Keratinocyte (primary cell): ENCODE measurements around the gene CNTNAP1. TPM values are rescaled to one million over a fixed set of nuclear protein-coding genes. Genes with fewer than 3 reads are reported as not detected.

Experiments used
- DNase-seq: peaks from one replicate; pipeline ENCODE4 v3.0.0-alpha.2; 2011; ENCODE audit warnings: low read depth, missing footprints, low spot score
- FAIRE-seq: peaks from 2 replicates; lab custom pipeline; 2011; peaks lifted over from hg19 to GRCh38; lab: Jason Lieb, UNC
- H2AFZ ChIP-seq: 2 replicates; pipeline ENCODE4 v1.6.0; 2012; ENCODE audit warnings: low read length, control low read depth, inconsistent platforms; ENCODE audit not compliant: control insufficient read depth
- H3K27ac ChIP-seq: 2 replicates; pipeline ENCODE4 v1.5.1; 2011; ENCODE audit warnings: low read length; ENCODE audit not compliant: control insufficient read depth, insufficient read depth
- H3K27me3 ChIP-seq: 3 replicates; pipeline ENCODE4 v1.6.0; 2011; ENCODE audit warnings: low read length; ENCODE audit not compliant: control insufficient read depth, insufficient read depth; ENCODE audit errors: extremely low read depth
- H3K36me3 ChIP-seq, 2 experiments: 2 replicates in 1 of 2; 3 replicates in 1 of 2; pipeline ENCODE4 v1.5.1; 2011; ENCODE audit warnings: low read length in 2 of 2, mild to moderate bottlenecking in 1 of 2; ENCODE audit not compliant: control insufficient read depth in 2 of 2, insufficient read depth in 2 of 2; ENCODE audit errors: extremely low read depth in 1 of 2
- H3K4me1 ChIP-seq: 3 replicates; pipeline ENCODE4 v1.5.1; 2011; ENCODE audit warnings: low read length; ENCODE audit not compliant: control insufficient read depth, insufficient read depth; ENCODE audit errors: extremely low read depth
- H3K4me2 ChIP-seq: 3 replicates; pipeline ENCODE4 v1.6.0; 2011; ENCODE audit warnings: low read depth, low read length; ENCODE audit not compliant: control insufficient read depth, insufficient read depth; ENCODE audit errors: extremely low read depth
- H3K4me3 ChIP-seq, 3 experiments: fragments of 200-600 bp in 1 of 3; sonication (generic) in 1 of 3; 2 replicates in 2 of 3; 3 replicates in 1 of 3; pipeline ENCODE4 v1.5.1; 2011 to 2016; ENCODE audit warnings: low read length in 3 of 3, mild to moderate bottlenecking in 3 of 3, control low read depth in 2 of 3, inconsistent platforms in 1 of 3, low read depth in 1 of 3, mixed read lengths in 1 of 3, mixed run types in 1 of 3, moderate library complexity in 1 of 3; ENCODE audit not compliant: control insufficient read depth in 2 of 3, insufficient read depth in 2 of 3; ENCODE audit errors: extremely low read depth in 1 of 3
- H3K79me2 ChIP-seq: 2 replicates; pipeline ENCODE4 v1.6.0; 2012; ENCODE audit warnings: low read length; ENCODE audit not compliant: control insufficient read depth, insufficient read depth
- H3K9ac ChIP-seq: 3 replicates; pipeline ENCODE4 v1.6.0; 2011; ENCODE audit warnings: low read length; ENCODE audit not compliant: control insufficient read depth, insufficient read depth; ENCODE audit errors: extremely low read depth
- H3K9me1 ChIP-seq: 3 replicates; pipeline ENCODE4 v1.6.0; 2011; ENCODE audit warnings: low read length; ENCODE audit not compliant: control insufficient read depth, insufficient read depth; ENCODE audit errors: extremely low read depth
- H3K9me3 ChIP-seq: 2 replicates; pipeline ENCODE4 v1.5.1; 2012; ENCODE audit warnings: low read depth, low read length; ENCODE audit not compliant: control insufficient read depth
- H4K20me1 ChIP-seq: 3 replicates; pipeline ENCODE4 v1.6.0; 2011; ENCODE audit warnings: low read length; ENCODE audit not compliant: control insufficient read depth, insufficient read depth; ENCODE audit errors: extremely low read depth
- CTCF ChIP-seq, 3 experiments: IDR thresholded peaks in 1 of 3; conservative IDR thresholded peaks in 1 of 3; optimal IDR thresholded peaks in 1 of 3; 2 replicates in 2 of 3; 3 replicates in 1 of 3; pipeline versions ENCODE3 to v1.5.1; 2011; ENCODE audit warnings: low read length in 3 of 3, mild to moderate bottlenecking in 3 of 3, moderate library complexity in 2 of 3, control low read depth in 1 of 3, inconsistent platforms in 1 of 3; ENCODE audit not compliant: insufficient read depth in 2 of 3; ENCODE audit errors: extremely low read depth in 1 of 3
- EZH2 ChIP-seq: IDR thresholded peaks from one replicate; pipeline ENCODE4 v1.6.1; 2012; ENCODE audit warnings: inconsistent platforms, mild to moderate bottlenecking, low read length, moderate library complexity
- dilution Hi-C: fragments of 300-500 bp; cut with MboI; formaldehyde crosslinking; loops from one replicate; pipeline ENCODE4 v1.7.0; 2020; ENCODE audit warnings: low sequenced_read_pairs; ENCODE audit not compliant: extremely low pct_ligation_motif_present
- polyA plus RNA-seq, 5 experiments: library from polyadenylated mRNA; depleted of rRNA in 3 of 5; stranded (reverse) in 3 of 5; stranded (forward) in 1 of 5; unstranded in 1 of 5; fragments of >200 nt; gene quantifications; 1 replicate in 1 of 5; 2 replicates in 3 of 5; 3 replicates in 1 of 5; pipeline versions ENCODE4 v1.2.1 to v1.2.3, GENCODE V29; 2011 to 2012; ENCODE audit warnings: missing spikeins in 2 of 5, low read depth in 1 of 5, low replicate concordance in 1 of 5

CNTNAP1 gene
- polyA plus RNA-seq, 1 donor (not counting 4 experiments of a cell fraction or from before 2014, with no cell fraction given): 0.71 TPM

DNA sequence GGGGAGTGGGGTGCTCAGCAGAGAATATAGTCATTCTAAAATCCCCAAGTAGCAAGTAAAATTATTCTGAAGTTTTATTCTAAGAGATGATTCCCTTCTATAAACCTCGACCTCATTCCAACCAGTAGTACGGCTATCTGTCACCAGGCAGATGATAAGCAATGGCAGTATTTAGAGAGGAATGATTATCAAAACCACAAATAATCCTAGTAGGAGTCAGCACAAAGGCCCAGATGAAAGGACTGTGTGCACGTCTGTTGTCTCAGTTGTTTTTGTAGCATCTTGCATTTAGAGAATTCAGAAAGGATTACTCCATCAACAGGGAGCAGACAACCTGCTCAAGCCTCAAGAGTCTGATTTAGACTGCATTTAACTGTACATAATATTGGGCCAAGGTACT, 41.3 kb downstream of the CNTNAP1 start:
- no peaks in the 10 kb centered on the region for H3K79me2 ChIP-seq
- no peak overlapping the region for H3K27ac ChIP-seq
- H3K9me3 ChIP-seq: no peaks in the 10 kb centered on the region
- no peak for TF ChIP-seq CTCF (optimal IDR thresholded peaks at IDR 0.05 in 1 of 3, IDR thresholded peaks at IDR 0.05 in 1 of 3, conservative IDR thresholded peaks at IDR 0.05 in 1 of 3; ENCODE audit: extremely low read depth in 1 of 3, insufficient read depth in 2 of 3, low read length in 3 of 3)
- TF ChIP-seq EZH2: no peak
- FAIRE-seq: no peak
- H3K9me1 ChIP-seq: no peaks in the 10 kb centered on the region
- no peaks in the 10 kb centered on the region for H3K27me3 ChIP-seq
- no peak overlapping the region for H3K9ac ChIP-seq
- no peaks in the 10 kb centered on the region for H3K4me1 ChIP-seq
- dilution Hi-C loops: no loop called here
- H3K4me2 ChIP-seq: no peak overlapping the region
- H4K20me1 ChIP-seq: no peaks in the 10 kb centered on the region
- H3K4me3 ChIP-seq: no peak overlapping the region
- no peak for DNase-seq
- no peak overlapping the region for H2AFZ ChIP-seq
- peaks cover 10 to 13% of the 10 kb centered on the region in 2 experiments for H3K36me3 ChIP-seq

- Histone ChIP-seq H3K4me1 (no peaks in the 10 kb centered on the region), H2AFZ (no peak overlapping the region), H3K79me2 (no peaks in the 10 kb centered on the region), H3K4me2 (no peak overlapping the region), H3K36me3 (peaks cover 7 to 8% of the 10 kb centered on the region in 2 experiments), H3K4me3 (no peak overlapping the region), H3K9ac (no peak overlapping the region), H4K20me1 (no peaks in the 10 kb centered on the region), H3K27me3 (no peaks in the 10 kb centered on the region), H3K9me3 (no peaks in the 10 kb centered on the region), H3K9me1 (no peaks in the 10 kb centered on the region), H3K27ac (no peak overlapping the region)
- no peak for FAIRE-seq
- dilution Hi-C loops: no loop called here
- DNase-seq: no peak
- TF ChIP-seq EZH2 (no peak), CTCF (optimal IDR thresholded peaks at IDR 0.05 in 1 of 3, IDR thresholded peaks at IDR 0.05 in 1 of 3, conservative IDR thresholded peaks at IDR 0.05 in 1 of 3; ENCODE audit: extremely low read depth in 1 of 3, insufficient read depth in 2 of 3, low read length in 3 of 3) (no peak)
Measured at GRCh38 chr17:42725143-42725542, 42.8 kb downstream of the CNTNAP1 start.
